IMR-90 (cell line): ENCODE data around the gene MPL. TPM values are rescaled to one million over a fixed set of nuclear protein-coding genes. Genes with fewer than 3 reads are reported as not detected.

Source experiments
- ATAC-seq: fragments of 200-7000 bp; cut with Tn5 transposase; 2 replicates; pipeline ENCODE4 v1.9.1; 2020; ENCODE audit warnings: low read depth, mild to moderate bottlenecking, moderate library complexity
- BruUV-seq: library from RNA; stranded (reverse); fragments of 400-500 nt; replicated peaks from 2 replicates; lab custom pipeline; 2021; lab: Mats Ljungman, UMichigan
- CTCF ChIA-PET: fragments of 300-600 bp; formaldehyde crosslinking; extraction: SDS; loops from one replicate; lab custom pipeline; 2021; ENCODE audit warnings: antibody characterized with exemption; lab: Yijun Ruan, JAX
- POLR2A ChIA-PET: fragments of 300-600 bp; sonication (Branson Sonifier 250); formaldehyde crosslinking; loops from one replicate; lab custom pipeline; 2022; ENCODE audit warnings: antibody characterized with exemption; ENCODE audit not compliant: unreplicated experiment; lab: Charles Lee
- DNase-seq: peaks from one replicate; pipeline ENCODE4 v3.0.0; 2013
- H2AFZ ChIP-seq: replicated peaks from 2 replicates; pipeline ENCODE3; 2013; ENCODE audit warnings: low read length, mild to moderate bottlenecking; ENCODE audit not compliant: poor library complexity
- H2AK5ac ChIP-seq: 2 replicates; pipeline ENCODE4 v1.6.1; 2013; ENCODE audit warnings: low read depth, low read length, inconsistent platforms
- H2AK9ac ChIP-seq: replicated peaks from 2 replicates; pipeline ENCODE3; 2013; ENCODE audit warnings: mild to moderate bottlenecking, low read depth, low read length, moderate library complexity; ENCODE audit not compliant: poor library complexity
- H2BK120ac ChIP-seq: 2 replicates; pipeline ENCODE4 v1.6.1; 2013; ENCODE audit warnings: low read depth, low read length, inconsistent platforms
- H2BK15ac ChIP-seq: 3 replicates; pipeline ENCODE4 v1.6.1; 2013; ENCODE audit warnings: low read depth, low read length, inconsistent platforms
- H2BK20ac ChIP-seq: 2 replicates; pipeline ENCODE4 v1.6.1; 2013; ENCODE audit warnings: low read depth, mild to moderate bottlenecking, inconsistent platforms, low read length, moderate library complexity
- H2BK5ac ChIP-seq: 2 replicates; pipeline ENCODE4 v1.6.1; 2013; ENCODE audit warnings: mild to moderate bottlenecking, low read depth, low read length, inconsistent platforms; ENCODE audit not compliant: poor library complexity, severe bottlenecking
- H3K14ac ChIP-seq: replicated peaks from 2 replicates; pipeline ENCODE4 v1.6.1; 2013; ENCODE audit warnings: low read depth, low read length, inconsistent platforms
- H3K18ac ChIP-seq: 2 replicates; pipeline ENCODE4 v1.6.1; 2013; ENCODE audit warnings: low read depth, low read length, control low read depth
- H3K23ac ChIP-seq: 2 replicates; pipeline ENCODE4 v1.6.1; 2013; ENCODE audit warnings: low read depth, low read length, inconsistent platforms
- H3K27ac ChIP-seq: 2 replicates; pipeline ENCODE4 v1.5.1; 2013; ENCODE audit warnings: mild to moderate bottlenecking, control low read depth, low read length; ENCODE audit not compliant: insufficient read depth
- H3K27me3 ChIP-seq: 2 replicates; pipeline ENCODE4 v1.6.1; 2013; ENCODE audit warnings: low read length; ENCODE audit not compliant: control insufficient read depth, insufficient read depth
- H3K36me3 ChIP-seq: 2 replicates; pipeline ENCODE4 v1.6.1; 2013; ENCODE audit warnings: low read length, mixed read lengths; ENCODE audit not compliant: control insufficient read depth, insufficient read depth
- H3K4ac ChIP-seq: 2 replicates; pipeline ENCODE4 v1.6.1; 2013; ENCODE audit warnings: low read depth, low read length, inconsistent platforms
- H3K4me1 ChIP-seq: 2 replicates; pipeline ENCODE4 v1.6.1; 2013; ENCODE audit warnings: low read length, mixed read lengths; ENCODE audit not compliant: control insufficient read depth, insufficient read depth
- H3K4me2 ChIP-seq: 2 replicates; pipeline ENCODE4 v1.6.1; 2013; ENCODE audit warnings: low read depth, mild to moderate bottlenecking, control low read depth, low read length, moderate library complexity
- H3K4me3 ChIP-seq: 2 replicates; pipeline ENCODE4 v1.5.1; 2013; ENCODE audit warnings: low read depth, mild to moderate bottlenecking, control low read depth, low read length, moderate library complexity; ENCODE audit not compliant: insufficient read depth
- H3K56ac ChIP-seq: 2 replicates; pipeline ENCODE4 v1.6.1; 2013; ENCODE audit warnings: low read length, inconsistent platforms; ENCODE audit not compliant: insufficient read depth; ENCODE audit errors: extremely low read depth
- H3K79me1 ChIP-seq, 2 experiments: 2 replicates each; pipeline ENCODE4 v1.6.1; 2013; ENCODE audit warnings: low read length in 2 of 2, inconsistent platforms in 1 of 2, low read depth in 1 of 2
- H3K9ac ChIP-seq: 2 replicates; pipeline ENCODE4 v1.6.1; 2013; ENCODE audit warnings: low read depth, low read length, control low read depth
- H3K9me1 ChIP-seq: 2 replicates; pipeline ENCODE4 v1.6.1; 2013; ENCODE audit warnings: low read length, inconsistent platforms; ENCODE audit not compliant: insufficient read depth
- H3K9me3 ChIP-seq: 2 replicates; pipeline ENCODE4 v1.6.1; 2013; ENCODE audit warnings: low read length; ENCODE audit not compliant: control insufficient read depth, insufficient read depth
- H4K20me1 ChIP-seq: 2 replicates; pipeline ENCODE4 v1.6.1; 2013; ENCODE audit warnings: low read length, inconsistent platforms; ENCODE audit not compliant: insufficient read depth
- H4K5ac ChIP-seq: 2 replicates; pipeline ENCODE4 v1.6.1; 2013; ENCODE audit warnings: mild to moderate bottlenecking, low read depth, low read length, control low read depth
- H4K8ac ChIP-seq, 2 experiments: 2 replicates each; pipeline ENCODE4 v1.6.1; 2013; ENCODE audit warnings: low read depth in 2 of 2, low read length in 2 of 2, control low read depth in 1 of 2, inconsistent platforms in 1 of 2
- H4K91ac ChIP-seq: 2 replicates; pipeline ENCODE4 v1.6.1; 2013; ENCODE audit warnings: low read depth, low read length, inconsistent platforms; ENCODE audit not compliant: insufficient read depth
- BHLHE40 ChIP-seq: fragments of 150-350 bp; IDR thresholded peaks from 2 replicates; pipeline ENCODE4 v1.6.1; 2016; ENCODE audit warnings: mild to moderate bottlenecking, low read depth, low read length
- CEBPB ChIP-seq: IDR thresholded peaks from 2 replicates; pipeline ENCODE4 v1.6.1; 2012; ENCODE audit warnings: low read depth, low read length, improper control_type of control experiment
- CHD1 ChIP-seq: IDR thresholded peaks from 2 replicates; pipeline ENCODE4 v1.6.1; 2012; ENCODE audit warnings: low read depth, low read length, improper control_type of control experiment
- CTCF ChIP-seq: conservative IDR thresholded peaks from 2 replicates; pipeline ENCODE4 v1.5.1; 2012; ENCODE audit warnings: mild to moderate bottlenecking, low read depth, low read length, improper control_type of control experiment
- FOS ChIP-seq: fragments of 150-350 bp; IDR thresholded peaks from 2 replicates; pipeline ENCODE4 v1.6.1; 2016; ENCODE audit warnings: low read depth, low read length
- MAFK ChIP-seq: IDR thresholded peaks from 2 replicates; pipeline ENCODE4 v1.6.1; 2012; ENCODE audit warnings: low read depth, low read length, improper control_type of control experiment
- MAZ ChIP-seq: IDR thresholded peaks from 2 replicates; pipeline ENCODE4 v1.6.1; 2012; ENCODE audit warnings: low read depth, mild to moderate bottlenecking, low read length, improper control_type of control experiment, moderate library complexity, borderline replicate concordance
- NFE2L2 ChIP-seq: fragments of 150-350 bp; IDR thresholded peaks from 2 replicates; pipeline ENCODE4 v1.6.1; 2016; ENCODE audit warnings: low read depth, mild to moderate bottlenecking, low read length
- POLR2A ChIP-seq: IDR thresholded peaks from 2 replicates; pipeline ENCODE4 v1.6.1; 2012; ENCODE audit warnings: mild to moderate bottlenecking, low read depth, low read length
- RAD21 ChIP-seq: IDR thresholded peaks from 2 replicates; pipeline ENCODE4 v1.6.1; 2012; ENCODE audit warnings: low read length, improper control_type of control experiment
- RCOR1 ChIP-seq: IDR thresholded peaks from 2 replicates; pipeline ENCODE4 v1.6.1; 2012; ENCODE audit warnings: mild to moderate bottlenecking, low read length, improper control_type of control experiment; ENCODE audit not compliant: insufficient replicate concordance
- SMC3 ChIP-seq: fragments of 150-350 bp; IDR thresholded peaks from 2 replicates; pipeline ENCODE4 v1.6.1; 2016; ENCODE audit warnings: low read depth, mild to moderate bottlenecking, antibody characterized with exemption, low read length, moderate library complexity
- WGBS, 2 experiments: methylation state at CpG; one replicate each; pipeline versions ENCODE4 v1.1.5 to v1.1.7; 2013; ENCODE audit warnings: missing lambda C conversion rate in 2 of 2; ENCODE audit not compliant: insufficient read length in 1 of 2; ENCODE audit errors: extremely low coverage in 2 of 2; 5-methylcytosine and 5-hydroxymethylcytosine counted together
- dilution Hi-C: fragments of 300-500 bp; cut with HindIII; formaldehyde crosslinking; loops from one replicate; pipeline ENCODE4 v1.14.3; 2018; ENCODE audit warnings: low sequenced_read_pairs; ENCODE audit not compliant: unreplicated experiment
- in situ Hi-C: fragments of 300-500 bp; cut with MboI; formaldehyde crosslinking; loops from 3 replicates; pipeline ENCODE4 v1.14.3; 2019; ENCODE audit warnings: low sequenced_read_pairs, inconsistent platforms, mixed read lengths
- intact Hi-C: fragments of 100-400 bp; cut with micrococcal nuclease; formaldehyde crosslinking; loops from 2 replicates; pipeline ENCODE4 v1.10.0; 2022
- polyA plus RNA-seq, 3 experiments: library from polyadenylated mRNA; depleted of rRNA; stranded (reverse); fragments of >200 nt; gene quantifications; 2 replicates each; pipeline ENCODE4 v1.2.3, GENCODE V29; 2012; ENCODE audit warnings: low replicate concordance in 1 of 3
- total RNA-seq: library from RNA; depleted of rRNA; stranded (reverse); fragments of >200 nt; gene quantifications from 2 replicates; pipeline ENCODE4 v1.2.3, GENCODE V29; 2012
- TF ChIP-seq, protein P1 (sequence below): fragments of 150-350 bp; IDR thresholded peaks from 2 replicates; pipeline ENCODE4 v1.6.1; 2016; ENCODE audit warnings: low read depth, mild to moderate bottlenecking, low read length, moderate library complexity, borderline replicate concordance
- TF ChIP-seq, protein P2 (sequence below): fragments of 150-350 bp; IDR thresholded peaks from 2 replicates; pipeline ENCODE4 v1.6.1; 2017; ENCODE audit warnings: mild to moderate bottlenecking, antibody characterized with exemption, low read length, low read depth

The MPL gene
- total and polyA plus RNA-seq, 2 of the 4 experiments (the other 2 are of a cell fraction), result 0.12 TPM; not detected in 1

- intact Hi-C loops, result no loop called here
- peak; percentile 88 for DNase-seq
- no CpG with 5 or more reads among the region's 4 CpGs for WGBS, 2 experiments
- peaks cover 13% of the 10 kb centered on the region for H3K4me1 ChIP-seq
- H3K36me3 ChIP-seq, result 0 out of 2 replicates have a peak, but pooled peaks cover 8% of the 10 kb centered on the region
- H3K27me3 ChIP-seq, result no peaks in the 10 kb centered on the region
- peak overlapping the region; percentile 92 for H4K91ac ChIP-seq
- in situ Hi-C loops, result no loop called here
- H3K4me2 ChIP-seq, result no peak overlapping the region; the same call in 1 of the 2 replicates
- peak overlapping the region; percentile 97 for H2BK15ac ChIP-seq
- H3K79me1 ChIP-seq, result peaks cover 29 to 73% of the 10 kb centered on the region in 2 experiments
- no TSS peak for BruUV-seq
- H3K4me3 ChIP-seq, result no peak overlapping the region
- H3K9ac ChIP-seq, result no peak overlapping the region
- H3K18ac ChIP-seq, result peak overlapping the region; percentile 41; the same call in 1 of the 2 replicates
- H4K20me1 ChIP-seq, result no peaks in the 10 kb centered on the region
- H3K4ac ChIP-seq, result peak overlapping the region; percentile 92
- peak overlapping the region; percentile 14 for H2AFZ ChIP-seq
- peaks cover 10% of the 10 kb centered on the region for H3K9me1 ChIP-seq
- peak overlapping the region; percentile 86 for H3K14ac ChIP-seq
- H3K56ac ChIP-seq, result peak overlapping the region; percentile 61
- dilution Hi-C loops, result no loop called here
- peak overlapping the region; percentile 60 for H3K27ac ChIP-seq
- H2BK120ac ChIP-seq, result peak overlapping the region; percentile 87
- peak overlapping the region; percentile 86 for H2BK5ac ChIP-seq
- H3K9me3 ChIP-seq, result no peaks in the 10 kb centered on the region
- peak overlapping the region; percentile 89 for H2AK5ac ChIP-seq
- peak overlapping the region; percentile 94 to 96 for H4K8ac ChIP-seq
- H2BK20ac ChIP-seq, result peak overlapping the region; percentile 84
- H3K23ac ChIP-seq, result peak overlapping the region; percentile 68
- ChIA-PET POLR2A (no interaction called here), CTCF (no interaction called here)
- peak; percentile 42 for ATAC-seq
- H2AK9ac ChIP-seq, result peak overlapping the region; percentile 63
- H4K5ac ChIP-seq, result peak overlapping the region; percentile 26; the same call in 1 of the 2 replicates
- no peak for TF ChIP-seq CTCF
- TF ChIP-seq, protein P1, sequence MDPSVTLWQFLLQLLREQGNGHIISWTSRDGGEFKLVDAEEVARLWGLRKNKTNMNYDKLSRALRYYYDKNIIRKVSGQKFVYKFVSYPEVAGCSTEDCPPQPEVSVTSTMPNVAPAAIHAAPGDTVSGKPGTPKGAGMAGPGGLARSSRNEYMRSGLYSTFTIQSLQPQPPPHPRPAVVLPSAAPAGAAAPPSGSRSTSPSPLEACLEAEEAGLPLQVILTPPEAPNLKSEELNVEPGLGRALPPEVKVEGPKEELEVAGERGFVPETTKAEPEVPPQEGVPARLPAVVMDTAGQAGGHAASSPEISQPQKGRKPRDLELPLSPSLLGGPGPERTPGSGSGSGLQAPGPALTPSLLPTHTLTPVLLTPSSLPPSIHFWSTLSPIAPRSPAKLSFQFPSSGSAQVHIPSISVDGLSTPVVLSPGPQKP, result no peak
- TF ChIP-seq SMC3, result no peak
- peak; percentile 84 for TF ChIP-seq RCOR1
- TF ChIP-seq BHLHE40, result no peak
- TF ChIP-seq CEBPB, result peak; percentile 61
- TF ChIP-seq MAFK, result no peak; the same call in 1 of the 2 replicates
- no peak for TF ChIP-seq RAD21
- peak; percentile 17; the same call in 1 of the 2 replicates for TF ChIP-seq NFE2L2
- no peak for TF ChIP-seq MAZ
- TF ChIP-seq, protein P2, sequence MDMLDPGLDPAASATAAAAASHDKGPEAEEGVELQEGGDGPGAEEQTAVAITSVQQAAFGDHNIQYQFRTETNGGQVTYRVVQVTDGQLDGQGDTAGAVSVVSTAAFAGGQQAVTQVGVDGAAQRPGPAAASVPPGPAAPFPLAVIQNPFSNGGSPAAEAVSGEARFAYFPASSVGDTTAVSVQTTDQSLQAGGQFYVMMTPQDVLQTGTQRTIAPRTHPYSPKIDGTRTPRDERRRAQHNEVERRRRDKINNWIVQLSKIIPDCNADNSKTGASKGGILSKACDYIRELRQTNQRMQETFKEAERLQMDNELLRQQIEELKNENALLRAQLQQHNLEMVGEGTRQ, result no peak
- TF ChIP-seq FOS, result peak; percentile 83
- no peak for TF ChIP-seq POLR2A
- TF ChIP-seq CHD1, result no peak
Observed at GRCh38 chr1:43373066-43373940, 35.7 kb downstream of the MPL start.
